Measurements from ENCODE around the gene FCRL5.

FCRL5 gene

GRCh38 chr1:157523774-157524493 is 28.4 kb downstream of the FCRL5 start:
- no peak for DNase-seq

GRCh38 chr1:157521056-157521455 is 31.3 kb downstream of the FCRL5 start:
- no peak for DNase-seq

- no peak for DNase-seq
Observed at GRCh38 chr1:157520386-157520935, 31.9 kb downstream of the FCRL5 start.

GRCh38 chr1:157519451-157519850 is 32.9 kb downstream of the FCRL5 start:
- no peak for DNase-seq

- peak in 1 of 2 donors; percentile 16 for DNase-seq
Observed at GRCh38 chr1:157517016-157517415, 35.3 kb downstream of the FCRL5 start.

GRCh38 chr1:157515709-157516108 is 36.6 kb downstream of the FCRL5 start:
- DNase-seq: no peak

- DNase-seq: no peak
Observed at GRCh38 chr1:157515141-157515540, 37.2 kb downstream of the FCRL5 start.

- no peak for DNase-seq
Observed at GRCh38 chr1:157512036-157512969, 40.0 kb downstream of the FCRL5 start.

- DNase-seq: no peak
Observed at GRCh38 chr1:157509546-157510232, 42.6 kb downstream of the FCRL5 start.

GRCh38 chr1:157505481-157506272 is 46.6 kb downstream of the FCRL5 start:
- DNase-seq: peak; percentile 7 to 43

- DNase-seq: no peak
Observed at GRCh38 chr1:157504646-157505045, 47.7 kb downstream of the FCRL5 start.

- no peak for DNase-seq
Observed at GRCh38 chr1:157499521-157499920, 52.8 kb downstream of the FCRL5 start.

- DNase-seq: no peak
Observed at GRCh38 chr1:157498736-157499090, 53.6 kb downstream of the FCRL5 start.

GRCh38 chr1:157497987-157498735 is 54.2 kb downstream of the FCRL5 start:
- DNase-seq: no peak

- no peak for DNase-seq
Observed at GRCh38 chr1:157497284-157497683, 55.0 kb downstream of the FCRL5 start.

- peak; percentile 30 to 46 for DNase-seq
Observed at GRCh38 chr1:157496121-157496526, 56.2 kb downstream of the FCRL5 start.

- DNase-seq: no peak
Observed at GRCh38 chr1:157495285-157495684, 57.0 kb downstream of the FCRL5 start.

- DNase-seq: no peak
Observed at GRCh38 chr1:157494093-157494492, 58.2 kb downstream of the FCRL5 start.

GRCh38 chr1:157490467-157491165 is 61.7 kb downstream of the FCRL5 start:
- peak; percentile 39 to 47 for DNase-seq

- no peak for DNase-seq
Observed at GRCh38 chr1:157488156-157488555, 64.2 kb downstream of the FCRL5 start.

GRCh38 chr1:157487504-157487903 is 64.8 kb downstream of the FCRL5 start:
- no peak for DNase-seq
